ENCODE measurements around the gene BACH2. TPM values are rescaled to one million over a fixed set of nuclear protein-coding genes. Genes with fewer than 3 reads are reported as not detected.

BACH2 gene
- total RNA-seq, 1 donor from 2014 or later, result 5.0 TPM

DNA sequence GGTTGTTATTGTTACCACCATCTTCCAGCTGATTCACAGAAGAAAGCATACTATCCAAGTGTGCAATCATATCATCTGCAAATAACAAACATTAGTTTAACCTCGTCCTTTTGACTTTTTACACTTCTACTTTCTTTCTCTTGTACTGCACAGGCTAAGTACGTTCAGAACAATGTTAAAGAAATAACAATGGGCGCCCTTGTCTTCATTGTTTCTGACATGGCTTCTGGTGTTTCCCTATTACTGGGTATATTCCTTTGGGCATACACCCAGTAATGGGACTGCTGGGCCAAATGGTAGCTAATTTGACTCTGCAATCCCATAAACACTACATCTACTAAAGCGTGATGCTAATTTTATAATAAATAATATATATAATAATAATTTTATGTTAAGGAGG is 255.7 kb downstream of the BACH2 start:
- no peak for DNase-seq (ENCODE audit: low read depth)
- TF ChIP-seq, protein P1, sequence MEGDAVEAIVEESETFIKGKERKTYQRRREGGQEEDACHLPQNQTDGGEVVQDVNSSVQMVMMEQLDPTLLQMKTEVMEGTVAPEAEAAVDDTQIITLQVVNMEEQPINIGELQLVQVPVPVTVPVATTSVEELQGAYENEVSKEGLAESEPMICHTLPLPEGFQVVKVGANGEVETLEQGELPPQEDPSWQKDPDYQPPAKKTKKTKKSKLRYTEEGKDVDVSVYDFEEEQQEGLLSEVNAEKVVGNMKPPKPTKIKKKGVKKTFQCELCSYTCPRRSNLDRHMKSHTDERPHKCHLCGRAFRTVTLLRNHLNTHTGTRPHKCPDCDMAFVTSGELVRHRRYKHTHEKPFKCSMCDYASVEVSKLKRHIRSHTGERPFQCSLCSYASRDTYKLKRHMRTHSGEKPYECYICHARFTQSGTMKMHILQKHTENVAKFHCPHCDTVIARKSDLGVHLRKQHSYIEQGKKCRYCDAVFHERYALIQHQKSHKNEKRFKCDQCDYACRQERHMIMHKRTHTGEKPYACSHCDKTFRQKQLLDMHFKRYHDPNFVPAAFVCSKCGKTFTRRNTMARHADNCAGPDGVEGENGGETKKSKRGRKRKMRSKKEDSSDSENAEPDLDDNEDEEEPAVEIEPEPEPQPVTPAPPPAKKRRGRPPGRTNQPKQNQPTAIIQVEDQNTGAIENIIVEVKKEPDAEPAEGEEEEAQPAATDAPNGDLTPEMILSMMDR (IDR thresholded peaks at IDR 0.05; ENCODE audit: insufficient read depth, low read length, poor library complexity, severe bottlenecking), result no peak
- no peaks in the 10 kb centered on the region for H3K27me3 ChIP-seq (ENCODE audit: control insufficient read depth, insufficient read depth, low read length)
- no peak overlapping the region for H3K4me3 ChIP-seq (ENCODE audit: low read depth, low read length)
- H3K36me3 ChIP-seq (ENCODE audit: control insufficient read depth, insufficient read depth, low read length), result no peaks in the 10 kb centered on the region

DNA sequence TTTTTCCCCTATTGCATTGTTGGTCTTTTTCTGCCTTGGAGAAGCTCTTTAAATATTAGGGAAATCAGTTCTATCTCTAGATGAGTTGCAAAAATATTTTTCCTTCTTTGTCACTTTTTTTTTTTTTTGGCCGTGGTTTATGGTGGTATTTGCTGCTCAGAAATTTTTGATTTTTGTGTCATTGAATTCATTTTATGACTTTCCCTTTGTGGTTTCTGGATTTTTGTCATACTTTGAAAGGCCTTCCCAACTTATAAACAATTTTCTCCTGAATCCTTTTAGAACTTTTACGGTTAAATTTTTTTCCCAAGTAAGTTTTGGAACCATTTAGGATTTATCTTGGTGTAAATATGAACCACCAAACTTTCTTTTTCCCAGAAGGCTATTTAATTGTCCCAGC is 256.7 kb downstream of the BACH2 start:
- no peak for DNase-seq (ENCODE audit: low read depth)
- no peaks in the 10 kb centered on the region for H3K36me3 ChIP-seq (ENCODE audit: control insufficient read depth, insufficient read depth, low read length)
- no peaks in the 10 kb centered on the region for H3K27me3 ChIP-seq (ENCODE audit: control insufficient read depth, insufficient read depth, low read length)
- TF ChIP-seq, protein P1 (IDR thresholded peaks at IDR 0.05; ENCODE audit: insufficient read depth, low read length, poor library complexity, severe bottlenecking), result no peak
- no peak overlapping the region for H3K4me3 ChIP-seq (ENCODE audit: low read depth, low read length)

DNA sequence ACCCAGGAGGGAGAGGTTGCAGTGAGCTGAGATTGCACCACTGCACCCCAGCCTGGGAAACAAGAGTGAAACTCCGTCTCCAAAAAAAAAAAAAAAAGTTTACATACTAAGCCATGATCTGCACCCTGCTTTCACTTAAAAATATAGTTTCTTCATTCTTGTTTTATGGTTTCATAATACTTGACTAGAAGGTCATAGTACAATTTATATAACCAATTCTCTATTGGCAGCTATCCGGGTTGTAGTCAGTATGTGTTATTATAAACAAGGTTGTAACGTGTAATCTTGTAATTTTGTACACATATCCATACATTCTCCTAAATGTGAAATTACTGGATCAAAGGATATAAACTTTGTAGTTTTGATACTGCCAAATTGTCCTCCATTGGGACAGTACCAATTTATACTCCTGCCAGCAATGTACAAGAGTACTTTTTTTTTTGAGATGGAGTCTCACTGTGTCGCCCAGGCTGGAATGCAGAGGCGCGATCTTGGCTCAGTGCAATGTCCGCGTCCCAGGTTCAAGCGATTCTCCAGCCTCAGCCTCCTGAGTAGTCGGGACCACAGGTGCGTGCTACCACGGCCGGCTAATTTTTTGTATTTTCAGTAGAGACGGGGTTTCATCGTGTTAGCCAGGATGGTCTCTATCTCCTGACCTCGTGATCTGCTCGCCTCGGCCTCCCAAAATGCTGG is 257.5 kb downstream of the BACH2 start:
- TF ChIP-seq, protein P1 (IDR thresholded peaks at IDR 0.05; ENCODE audit: insufficient read depth, low read length, poor library complexity, severe bottlenecking), result no peak
- no peak for DNase-seq (ENCODE audit: low read depth)
- Histone ChIP-seq H3K27me3 (ENCODE audit: control insufficient read depth, insufficient read depth, low read length) (no peaks in the 10 kb centered on the region), H3K4me3 (ENCODE audit: low read depth, low read length) (no peak overlapping the region), H3K36me3 (ENCODE audit: control insufficient read depth, insufficient read depth, low read length) (no peaks in the 10 kb centered on the region)

DNA sequence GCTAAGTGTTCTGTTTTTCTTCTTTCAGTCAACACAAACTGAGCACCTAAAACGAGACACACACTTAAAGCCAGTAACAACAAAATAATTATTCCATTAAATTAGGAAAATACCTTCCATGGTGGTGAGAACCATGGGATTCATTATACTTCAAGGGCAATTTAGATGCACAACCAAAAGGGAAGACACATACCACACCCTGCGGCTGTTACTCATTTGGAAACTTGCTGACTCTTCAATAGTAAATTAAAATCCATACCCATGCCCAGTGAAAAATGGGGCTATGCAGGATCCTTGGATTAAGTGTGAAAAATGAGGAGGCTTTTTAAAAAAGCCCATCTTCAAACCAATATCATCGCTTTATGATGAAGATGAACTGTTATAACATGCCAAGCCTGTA is 259.7 kb downstream of the BACH2 start:
- no peaks in the 10 kb centered on the region for H3K36me3 ChIP-seq (ENCODE audit: control insufficient read depth, insufficient read depth, low read length)
- H3K4me3 ChIP-seq (ENCODE audit: low read depth, low read length), result no peak overlapping the region
- no peaks in the 10 kb centered on the region for H3K27me3 ChIP-seq (ENCODE audit: control insufficient read depth, insufficient read depth, low read length)
- TF ChIP-seq, protein P1 (IDR thresholded peaks at IDR 0.05; ENCODE audit: insufficient read depth, low read length, poor library complexity, severe bottlenecking), result no peak
- no peak for DNase-seq (ENCODE audit: low read depth)

DNA sequence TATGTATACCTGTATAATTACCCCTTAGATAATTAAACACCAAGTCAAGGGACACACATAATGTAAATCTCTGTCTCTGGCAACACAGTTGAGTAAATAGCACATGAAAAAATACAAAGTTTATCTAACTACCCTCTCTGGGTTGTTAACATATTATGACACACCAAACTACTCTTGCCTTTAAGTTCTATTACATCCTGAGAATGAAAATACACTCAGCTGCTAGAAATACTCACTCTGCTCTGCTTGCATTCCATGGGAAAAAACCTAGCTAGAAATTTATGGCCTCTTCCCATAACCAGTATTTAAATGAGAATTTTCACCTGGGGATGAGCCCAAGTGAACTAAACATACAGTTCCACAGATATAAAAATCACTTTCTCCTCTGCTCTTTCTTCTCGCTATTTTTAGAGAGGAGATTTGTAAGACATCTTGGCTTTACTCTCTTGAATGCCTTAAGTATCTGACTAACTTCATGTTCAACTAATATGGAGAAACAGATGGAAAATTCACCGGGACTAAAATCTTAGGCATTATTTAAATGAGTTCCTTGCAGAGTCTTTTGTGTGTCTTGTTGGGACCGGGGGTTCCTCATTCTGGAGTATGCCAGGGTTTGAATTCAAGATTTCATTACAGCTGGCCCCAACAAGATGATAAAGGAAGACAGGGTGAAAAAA is 261.5 kb downstream of the BACH2 start:
- no peak for DNase-seq (ENCODE audit: low read depth)
- TF ChIP-seq, protein P1 (IDR thresholded peaks at IDR 0.05; ENCODE audit: insufficient read depth, low read length, poor library complexity, severe bottlenecking), result no peak
- Histone ChIP-seq H3K27me3 (ENCODE audit: control insufficient read depth, insufficient read depth, low read length) (no peaks in the 10 kb centered on the region), H3K4me3 (ENCODE audit: low read depth, low read length) (no peak overlapping the region), H3K36me3 (ENCODE audit: control insufficient read depth, insufficient read depth, low read length) (no peaks in the 10 kb centered on the region)

All from kidney epithelial cell (primary cell).